ENCODE results near the gene SLC10A2.

SLC10A2 gene

DNA sequence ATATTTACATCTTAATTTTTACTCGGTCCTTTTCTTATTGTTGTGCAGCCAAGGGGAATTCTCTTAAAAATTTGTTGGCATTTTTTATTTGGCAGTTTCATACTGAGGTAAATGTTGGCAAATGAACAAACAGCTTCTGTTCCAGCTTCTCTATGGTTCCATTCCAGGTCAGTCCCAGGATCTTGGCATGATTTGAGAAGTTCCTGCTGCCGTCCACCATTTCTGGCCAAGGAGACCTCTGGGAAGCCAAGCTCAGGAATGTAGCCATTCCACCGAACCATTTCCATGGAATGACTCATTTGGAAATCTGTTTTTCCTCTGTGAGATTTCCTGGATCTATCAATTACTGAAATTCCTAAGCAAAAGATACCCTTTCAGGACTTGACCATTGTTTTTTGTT is 43.9 kb downstream of the SLC10A2 start:
- ChIA-PET POLR2A (no interaction called here), CTCF (no interaction called here)
- TF ChIP-seq, protein P1, sequence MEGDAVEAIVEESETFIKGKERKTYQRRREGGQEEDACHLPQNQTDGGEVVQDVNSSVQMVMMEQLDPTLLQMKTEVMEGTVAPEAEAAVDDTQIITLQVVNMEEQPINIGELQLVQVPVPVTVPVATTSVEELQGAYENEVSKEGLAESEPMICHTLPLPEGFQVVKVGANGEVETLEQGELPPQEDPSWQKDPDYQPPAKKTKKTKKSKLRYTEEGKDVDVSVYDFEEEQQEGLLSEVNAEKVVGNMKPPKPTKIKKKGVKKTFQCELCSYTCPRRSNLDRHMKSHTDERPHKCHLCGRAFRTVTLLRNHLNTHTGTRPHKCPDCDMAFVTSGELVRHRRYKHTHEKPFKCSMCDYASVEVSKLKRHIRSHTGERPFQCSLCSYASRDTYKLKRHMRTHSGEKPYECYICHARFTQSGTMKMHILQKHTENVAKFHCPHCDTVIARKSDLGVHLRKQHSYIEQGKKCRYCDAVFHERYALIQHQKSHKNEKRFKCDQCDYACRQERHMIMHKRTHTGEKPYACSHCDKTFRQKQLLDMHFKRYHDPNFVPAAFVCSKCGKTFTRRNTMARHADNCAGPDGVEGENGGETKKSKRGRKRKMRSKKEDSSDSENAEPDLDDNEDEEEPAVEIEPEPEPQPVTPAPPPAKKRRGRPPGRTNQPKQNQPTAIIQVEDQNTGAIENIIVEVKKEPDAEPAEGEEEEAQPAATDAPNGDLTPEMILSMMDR (IDR thresholded peaks at IDR 0.05; ENCODE audit: insufficient read depth, low read length, missing control alignments) = no peak
- no peak for DNase-seq (ENCODE audit: low read depth, low spot score)
- H3K4me3 ChIP-seq (ENCODE audit: low read depth, low read length) = no peak overlapping the region

DNA sequence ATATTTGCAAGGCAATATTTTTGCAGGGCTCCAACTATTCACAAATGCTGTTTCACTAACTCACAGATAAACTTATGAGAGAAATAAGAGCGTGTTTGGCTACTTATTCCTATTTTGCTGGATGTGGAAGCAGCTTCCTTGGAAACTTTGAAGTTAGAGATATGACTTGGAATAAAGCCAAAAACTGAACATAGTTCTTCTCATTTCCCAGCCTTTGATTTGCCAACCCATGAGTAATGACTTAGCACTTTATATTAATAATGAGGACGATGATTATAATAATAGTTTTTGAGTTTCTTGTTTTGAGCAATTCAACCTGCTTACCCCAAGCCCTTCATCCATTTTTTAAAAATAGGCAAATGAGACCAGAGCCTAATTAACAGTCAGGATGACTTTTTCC is 47.7 kb downstream of the SLC10A2 start:
- no peak for DNase-seq (ENCODE audit: low read depth, low spot score)
- H3K4me3 ChIP-seq (ENCODE audit: low read depth, low read length) = no peak overlapping the region
- CTCF ChIA-PET = no interaction called here
- POLR2A ChIA-PET = no interaction called here
- TF ChIP-seq, protein P1 (IDR thresholded peaks at IDR 0.05; ENCODE audit: insufficient read depth, low read length, missing control alignments) = no peak

DNA sequence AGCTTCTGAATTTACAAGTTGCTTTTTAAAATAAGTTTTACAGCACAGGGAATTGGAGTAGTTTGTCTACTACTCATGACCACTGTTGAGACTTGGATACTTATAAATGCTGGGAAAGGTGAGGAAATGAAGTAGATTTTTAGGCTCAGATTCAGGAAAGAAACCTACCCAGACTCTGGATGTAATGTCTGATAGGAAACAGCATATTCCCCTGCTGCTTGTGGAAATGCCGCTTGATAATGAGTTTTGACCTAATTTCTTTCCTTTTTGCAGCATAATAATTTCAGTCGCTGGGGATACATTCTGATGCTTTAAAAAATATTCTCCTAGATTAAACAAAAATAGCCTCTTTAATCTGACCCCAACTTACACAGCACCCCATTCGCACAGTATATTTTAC is 53.6 kb downstream of the SLC10A2 start:
- TF ChIP-seq, protein P1 (IDR thresholded peaks at IDR 0.05; ENCODE audit: insufficient read depth, low read length, missing control alignments) = no peak
- POLR2A ChIA-PET = no interaction called here
- H3K4me3 ChIP-seq (ENCODE audit: low read depth, low read length) = no peak overlapping the region
- CTCF ChIA-PET = no interaction called here
- DNase-seq (ENCODE audit: low read depth, low spot score) = no peak

DNA sequence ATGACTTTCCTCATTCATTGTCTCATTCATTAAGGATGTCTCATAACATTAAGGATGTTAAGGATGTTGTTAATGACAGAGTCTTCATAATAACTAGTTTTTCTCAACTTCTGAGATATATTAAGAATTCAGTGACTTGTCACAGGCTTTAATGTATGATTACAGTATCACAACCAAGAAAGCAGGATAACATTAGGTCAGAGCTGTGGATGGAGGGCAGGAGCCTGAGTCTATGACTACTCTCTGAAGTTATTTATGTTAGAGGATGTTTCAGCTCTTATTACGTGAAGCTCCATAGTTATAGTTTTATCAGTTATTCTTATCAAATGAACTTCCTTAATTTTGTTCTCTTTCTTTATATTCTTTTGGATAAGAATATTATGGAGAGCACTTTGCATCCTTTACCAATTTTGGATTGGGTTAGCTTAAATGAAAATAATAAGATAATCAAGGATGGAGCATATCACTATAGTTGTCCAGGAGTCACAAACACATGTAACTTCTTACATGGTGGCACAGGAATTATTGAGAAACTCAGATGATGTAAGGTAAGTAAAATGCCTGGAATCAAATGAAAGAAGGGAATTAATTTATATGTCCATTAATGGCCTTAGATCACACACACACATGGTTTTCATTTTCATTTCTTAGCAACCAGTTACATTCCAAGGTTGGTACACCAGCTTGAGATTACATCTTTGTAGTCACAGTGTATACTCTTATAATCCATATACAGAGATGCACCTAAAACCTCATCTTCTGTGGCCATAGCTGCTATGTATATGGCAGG is 57.0 kb downstream of the SLC10A2 start:
- POLR2A ChIA-PET = no interaction called here
- TF ChIP-seq, protein P1 (IDR thresholded peaks at IDR 0.05; ENCODE audit: insufficient read depth, low read length, missing control alignments) = no peak
- CTCF ChIA-PET = no interaction called here
- DNase-seq (ENCODE audit: low read depth, low spot score) = no peak
- no peak overlapping the region for H3K4me3 ChIP-seq (ENCODE audit: low read depth, low read length)

DNA sequence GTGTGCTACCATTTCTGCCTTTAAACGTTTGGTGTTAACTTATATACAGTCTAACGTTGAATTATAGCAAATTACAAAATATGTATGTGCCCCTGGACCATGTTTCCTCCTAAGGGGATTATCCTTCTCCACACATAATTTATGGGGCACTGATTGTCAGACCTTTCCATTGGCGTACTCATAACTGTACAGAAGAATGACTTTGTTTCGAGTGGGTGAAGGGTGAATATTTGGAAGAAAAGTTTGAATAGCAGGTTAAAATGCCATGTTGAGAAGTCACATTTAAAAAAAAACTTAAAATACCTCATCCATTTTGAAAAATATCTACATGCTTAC is 58.8 kb downstream of the SLC10A2 start:
- TF ChIP-seq, protein P1 (IDR thresholded peaks at IDR 0.05; ENCODE audit: insufficient read depth, low read length, missing control alignments) = no peak
- ChIA-PET CTCF (no interaction called here), POLR2A (no interaction called here)
- DNase-seq (ENCODE audit: low read depth, low spot score) = no peak
- H3K4me3 ChIP-seq (ENCODE audit: low read depth, low read length) = no peak overlapping the region

DNA sequence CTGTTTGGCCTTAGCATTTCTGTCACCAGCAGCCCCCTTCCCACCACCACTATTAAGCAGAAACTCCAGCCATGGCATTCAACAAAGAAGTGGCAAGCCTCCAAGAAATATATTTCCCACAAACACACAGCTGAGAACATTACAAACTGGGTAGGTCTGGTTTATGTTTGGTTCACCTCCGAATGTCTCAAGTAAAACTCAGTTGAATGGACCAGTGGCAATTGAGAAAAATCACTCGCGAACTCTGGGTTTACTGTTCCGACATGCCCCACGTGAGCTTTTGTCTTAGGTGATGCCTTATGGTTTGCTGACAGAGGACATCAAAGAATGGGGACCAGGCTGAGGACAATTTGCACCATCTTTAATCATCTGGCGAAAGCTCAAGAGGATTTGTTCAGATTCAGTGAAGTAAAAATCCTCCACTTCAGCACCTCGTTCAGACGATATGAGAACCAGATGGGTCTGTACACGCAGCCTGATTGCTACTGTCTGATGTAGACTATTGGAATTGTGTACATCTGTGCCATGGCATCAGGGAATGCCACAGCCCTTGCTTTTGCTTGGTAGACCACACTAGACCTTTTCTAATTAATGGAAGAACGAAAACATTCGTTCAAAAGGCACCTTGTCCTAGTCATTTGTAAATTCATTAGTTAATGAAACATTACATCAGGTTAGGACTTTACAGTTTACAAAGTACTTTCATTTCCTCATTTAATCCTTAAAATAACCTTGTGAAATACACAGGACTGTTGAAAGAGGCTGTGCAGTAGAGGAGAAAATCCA is 59.4 kb downstream of the SLC10A2 start:
- H3K4me3 ChIP-seq (ENCODE audit: low read depth, low read length) = no peak overlapping the region
- CTCF ChIA-PET = no interaction called here
- POLR2A ChIA-PET = no interaction called here
- DNase-seq (ENCODE audit: low read depth, low spot score) = no peak
- TF ChIP-seq, protein P1 (IDR thresholded peaks at IDR 0.05; ENCODE audit: insufficient read depth, low read length, missing control alignments) = no peak
